A549 (cell line): ENCODE measurements around the gene SHC2. TPM values are rescaled to one million over a fixed set of nuclear protein-coding genes. Genes with fewer than 3 reads are reported as not detected.

ENCODE experiments used
- ATAC-seq, 2 experiments: fragments of 200-7000 bp in 1 of 2; fragments of >200 bp in 1 of 2; cut with Nextera tagmentation in 1 of 2; cut with Tn5 transposase in 1 of 2; 3 replicates each; pipeline versions ENCODE4 v1.8.0 to v1.9.1; 2018 to 2020; ENCODE audit warnings: mild to moderate bottlenecking in 1 of 2, moderate library complexity in 1 of 2
- CTCF ChIA-PET: fragments of 300-600 bp; sonication (Branson Sonifier 250); formaldehyde crosslinking; extraction: SDS; loops from one replicate; lab custom pipeline; 2021; ENCODE audit warnings: antibody characterized with exemption, inconsistent platforms; lab: Yijun Ruan, JAX
- POLR2A ChIA-PET: fragments of 350-600 bp; formaldehyde crosslinking; extraction: SDS; loops from one replicate; lab custom pipeline; 2021; ENCODE audit warnings: antibody characterized with exemption, inconsistent platforms; lab: Yijun Ruan, JAX
- DNase-seq, 2 experiments: peaks; one replicate each; pipeline versions ENCODE4 v3.0.0 to v3.0.0-alpha.2; 2011 to 2016; ENCODE audit warnings: low read depth in 1 of 2, low spot score in 1 of 2
- FAIRE-seq: peaks from 2 replicates; lab custom pipeline; 2011; peaks lifted over from hg19 to GRCh38; lab: Jason Lieb, UNC
- H3K27ac ChIP-seq, 2 experiments: fragments of >200 bp; sonication (Bioruptor Twin); formaldehyde crosslinking; 3 replicates each; pipeline ENCODE4 v1.5.1; 2016 to 2017
- H3K4me1 ChIP-seq: fragments of >200 bp; sonication (Bioruptor Twin); formaldehyde crosslinking; 3 replicates; pipeline ENCODE4 v1.6.1; 2016
- H3K4me2 ChIP-seq: fragments of >200 bp; sonication (Bioruptor Twin); formaldehyde crosslinking; 3 replicates; pipeline ENCODE4 v1.6.1; 2016
- H3K4me3 ChIP-seq: fragments of >200 bp; sonication (Bioruptor Twin); formaldehyde crosslinking; 3 replicates; pipeline ENCODE4 v1.5.1; 2016
- H3K9me3 ChIP-seq: fragments of >200 bp; sonication (Bioruptor Twin); formaldehyde crosslinking; 3 replicates; pipeline ENCODE4 v1.6.1; 2016
- CBX8 ChIP-seq: fragments of 200-600 bp; sonication (generic); IDR thresholded peaks from 2 replicates; pipeline ENCODE4 v1.6.1; 2016
- CHD2 ChIP-seq: fragments of 150-350 bp; IDR thresholded peaks from 2 replicates; pipeline ENCODE4 v1.6.1; 2014; ENCODE audit warnings: low read length; ENCODE audit not compliant: partially characterized antibody
- EP300 ChIP-seq, 2 experiments: fragments of >200 bp; sonication (Bioruptor Twin); formaldehyde crosslinking; IDR thresholded peaks; 2 replicates in 1 of 2; 3 replicates in 1 of 2; pipeline ENCODE4 v1.6.1; 2016 to 2017
- GATA3 ChIP-seq: IDR thresholded peaks from 2 replicates; pipeline ENCODE4 v1.6.1; 2012; ENCODE audit warnings: borderline replicate concordance
- HDAC2 ChIP-seq: fragments of 200-600 bp; sonication (generic); IDR thresholded peaks from 2 replicates; pipeline ENCODE4 v1.6.1; 2016
- HOXB5 ChIP-seq: fragments of 250-450 bp; sonication (Bioruptor Pico); IDR thresholded peaks from 2 replicates; pipeline ENCODE4 v1.5.0; 2020; ENCODE audit warnings: mild to moderate bottlenecking, moderate library complexity
- JUNB ChIP-seq: fragments of >200 bp; sonication (Bioruptor Twin); formaldehyde crosslinking; IDR thresholded peaks from 2 replicates; pipeline ENCODE4 v1.6.1; 2016
- KDM1A ChIP-seq: fragments of 200-600 bp; sonication (generic); IDR thresholded peaks from 2 replicates; pipeline ENCODE4 v1.6.1; 2016; ENCODE audit warnings: low read depth, mild to moderate bottlenecking
- KDM5A ChIP-seq: fragments of 200-600 bp; sonication (generic); IDR thresholded peaks from 2 replicates; pipeline ENCODE4 v1.6.1; 2016; ENCODE audit warnings: antibody characterized with exemption, mild to moderate bottlenecking
- MAFK ChIP-seq: fragments of 450-650 bp; IDR thresholded peaks from 2 replicates; pipeline ENCODE4 v1.6.1; 2014; ENCODE audit not compliant: partially characterized antibody
- MAZ ChIP-seq: fragments of 150-350 bp; IDR thresholded peaks from 2 replicates; pipeline ENCODE4 v1.6.1; 2014; ENCODE audit warnings: antibody characterized with exemption, low read depth, low read length, borderline replicate concordance
- NPAS2 ChIP-seq: fragments of 250-450 bp; sonication (Bioruptor Pico); IDR thresholded peaks from 2 replicates; pipeline ENCODE4 v1.8.0; 2022; ENCODE audit warnings: mild to moderate bottlenecking, moderate library complexity, borderline replicate concordance
- POLR2AphosphoS2 ChIP-seq: conservative IDR thresholded peaks from 2 replicates; pipeline ENCODE4 v1.6.1; 2012; ENCODE audit warnings: low read length, improper control_type of control experiment, inconsistent platforms
- SREBF2 ChIP-seq: fragments of 450-650 bp; IDR thresholded peaks from 2 replicates; pipeline ENCODE4 v1.6.1; 2014; ENCODE audit warnings: mild to moderate bottlenecking, moderate library complexity
- TP53 ChIP-seq: fragments of 250-450 bp; sonication (Bioruptor Pico); IDR thresholded peaks from 2 replicates; pipeline ENCODE4 v1.5.0; 2021; ENCODE audit warnings: mild to moderate bottlenecking, moderate library complexity
- ZC3H11A ChIP-seq: fragments of 450-650 bp; IDR thresholded peaks from 2 replicates; pipeline ENCODE4 v1.6.1; 2014; ENCODE audit warnings: antibody characterized with exemption, mild to moderate bottlenecking
- ZFP36 ChIP-seq: fragments of 450-650 bp; IDR thresholded peaks from 2 replicates; pipeline ENCODE4 v1.6.1; 2014; ENCODE audit warnings: borderline replicate concordance; ENCODE audit not compliant: partially characterized antibody
- ZNF302 ChIP-seq: fragments of 250-450 bp; sonication (Bioruptor Pico); IDR thresholded peaks from 2 replicates; pipeline ENCODE4 v1.9.0; 2021; ENCODE audit warnings: inconsistent platforms, mild to moderate bottlenecking, moderate library complexity
- ZSCAN20 ChIP-seq: fragments of 250-450 bp; sonication (Bioruptor Pico); IDR thresholded peaks from 2 replicates; pipeline ENCODE4 v1.8.0; 2022; ENCODE audit warnings: mild to moderate bottlenecking, moderate library complexity
- WGBS: methylation state at CpG from one replicate; pipeline ENCODE4 v1.1.6; 2017; ENCODE audit errors: missing lambda C conversion rate; 5-methylcytosine and 5-hydroxymethylcytosine counted together
- polyA plus RNA-seq, 4 experiments: library from polyadenylated mRNA; depleted of rRNA in 3 of 4; stranded (reverse); fragments of >200 nt; fragmentation: RNase III in 1 of 4; extraction: RNeasy Plus Mini Kit Qiagen cat#74134 plus additional on column Dnase treatment in 1 of 4; gene quantifications; 2 replicates in 3 of 4; 3 replicates in 1 of 4; pipeline ENCODE4 v1.2.3, GENCODE V29; 2011 to 2017
- TF ChIP-seq, protein P1 (sequence below): fragments of 200-600 bp; sonication (generic); IDR thresholded peaks from 2 replicates; pipeline ENCODE4 v1.6.1; 2016; ENCODE audit warnings: antibody characterized with exemption, mild to moderate bottlenecking, moderate library complexity
- TF ChIP-seq, protein P2 (sequence below): fragments of >200 bp; sonication (Bioruptor Twin); formaldehyde crosslinking; IDR thresholded peaks from 3 replicates; pipeline ENCODE4 v1.5.1; 2016
- TF ChIP-seq, protein P3 (sequence below): IDR thresholded peaks from 2 replicates; pipeline ENCODE4 v1.6.1; 2012; ENCODE audit warnings: low read depth, borderline replicate concordance
- TF ChIP-seq, protein P4 (sequence below): fragments of >200 bp; sonication (Bioruptor Twin); formaldehyde crosslinking; IDR thresholded peaks from 2 replicates; pipeline ENCODE4 v1.6.1; 2016

Gene SHC2
- polyA plus RNA-seq, 2 of the 4 experiments (the other 2 are of a cell fraction): 0.36 to 0.58 TPM

DNA sequence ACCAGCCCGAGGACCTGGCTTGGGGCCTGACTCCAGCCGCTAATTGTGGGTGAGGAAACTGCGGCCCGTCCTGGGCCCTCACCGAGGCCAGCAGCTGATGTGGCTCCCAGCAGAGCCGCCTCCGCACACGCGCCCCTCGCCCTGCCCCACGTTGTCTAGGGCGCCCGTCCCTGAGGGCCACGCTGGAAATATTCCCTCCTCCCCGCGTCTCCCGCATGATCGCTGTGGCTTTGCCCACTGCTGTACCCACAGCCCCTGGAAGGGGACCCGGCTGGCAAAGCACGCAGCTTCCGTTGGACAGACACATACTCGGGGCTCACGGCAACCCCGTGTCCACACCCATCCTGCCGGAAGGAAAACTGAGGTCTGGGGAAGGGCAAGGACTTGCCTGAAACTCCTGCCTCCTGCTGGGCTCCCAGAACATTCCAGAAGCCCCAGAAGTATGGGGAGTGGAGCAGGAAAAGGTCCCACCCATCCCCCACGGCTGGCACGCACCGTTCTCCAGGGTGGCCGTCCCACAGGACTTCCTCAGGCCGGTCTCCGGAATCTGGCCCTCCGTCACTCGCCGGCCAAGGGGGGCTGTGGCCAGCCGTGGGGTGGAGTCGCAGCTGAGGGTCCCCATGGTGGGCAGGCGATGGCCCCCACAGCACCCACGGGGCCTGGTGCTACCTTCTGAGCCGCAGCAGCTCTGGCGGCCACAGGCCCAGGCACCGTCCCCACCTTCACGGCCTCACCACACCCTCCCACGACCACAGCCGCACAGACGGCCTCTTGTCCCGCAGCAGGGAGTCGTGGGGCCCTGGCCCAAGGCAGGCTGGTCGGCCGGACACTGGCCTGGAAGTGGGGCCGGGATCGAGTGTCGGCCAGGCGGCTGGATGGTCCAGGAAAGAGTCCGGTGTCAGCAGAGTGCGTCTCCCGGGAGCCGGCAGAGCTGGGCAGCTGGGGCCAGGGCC, 13.6 kb upstream of the SHC2 start (continued):
- TF ChIP-seq POLR2AphosphoS2 (no peak), SREBF2 (no peak), NPAS2 (CRISPR knock-in tag) (no peak), EP300 (IDR thresholded peaks at IDR 0.05) (no peak)

DNA sequence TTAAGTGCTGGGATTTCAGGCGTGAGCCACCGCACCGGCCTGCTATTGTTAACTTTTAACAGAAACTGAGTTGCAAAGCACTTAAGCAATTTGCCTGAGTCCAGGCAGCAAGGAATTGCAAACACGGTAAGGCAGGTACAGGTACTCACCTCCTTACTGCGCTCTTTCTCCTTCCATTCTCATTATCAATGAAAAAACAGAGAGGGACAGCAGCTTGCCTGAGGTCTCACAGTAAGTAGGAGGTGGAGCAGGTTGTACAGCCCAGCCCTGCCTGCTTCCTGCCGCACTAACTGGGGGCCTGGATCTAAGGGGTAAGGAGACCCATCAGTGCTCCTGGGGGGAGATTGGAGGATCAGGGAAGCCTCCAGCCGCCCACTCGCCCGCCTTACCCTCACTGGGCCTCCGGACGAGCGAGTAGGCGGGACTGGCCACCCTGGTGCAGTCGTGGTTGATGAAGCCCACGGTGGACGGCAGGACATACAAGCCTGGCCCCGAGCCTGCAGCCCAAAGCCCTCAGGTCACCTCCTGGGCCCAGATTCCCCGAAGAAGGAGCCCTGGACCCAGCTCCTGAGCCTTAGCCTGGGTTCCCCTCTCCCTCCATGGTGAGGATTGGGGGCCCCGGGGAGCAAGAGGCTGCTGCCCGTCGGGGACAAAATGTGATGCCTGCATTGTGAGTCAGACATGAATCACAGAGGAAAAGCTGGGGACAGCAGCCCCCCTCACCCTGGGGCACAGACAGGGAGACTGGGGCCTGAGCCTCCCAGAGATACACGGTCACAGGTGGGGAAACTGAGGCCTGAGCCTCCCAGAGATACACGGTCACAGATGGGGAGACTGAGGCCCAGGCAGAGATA, 11.4 kb upstream of the SHC2 start:
- H3K4me3 ChIP-seq: no peak overlapping the region
- no peaks in the 10 kb centered on the region for H3K4me1 ChIP-seq
- H3K4me2 ChIP-seq: no peak overlapping the region
- no peak for TF ChIP-seq ZNF302 (CRISPR knock-in tag)
- H3K27ac ChIP-seq: no peak overlapping the region
- DNase-seq: no peak
- FAIRE-seq: no peak
- WGBS: 65% methylated on average over 16 of the region's 23 CpGs
- ChIA-PET CTCF (no interaction called here), POLR2A (no interaction called here)
- peak; percentile 15 to 34; a peak in 4 of 6 replicates for ATAC-seq
- no peaks in the 10 kb centered on the region for H3K9me3 ChIP-seq

DNA sequence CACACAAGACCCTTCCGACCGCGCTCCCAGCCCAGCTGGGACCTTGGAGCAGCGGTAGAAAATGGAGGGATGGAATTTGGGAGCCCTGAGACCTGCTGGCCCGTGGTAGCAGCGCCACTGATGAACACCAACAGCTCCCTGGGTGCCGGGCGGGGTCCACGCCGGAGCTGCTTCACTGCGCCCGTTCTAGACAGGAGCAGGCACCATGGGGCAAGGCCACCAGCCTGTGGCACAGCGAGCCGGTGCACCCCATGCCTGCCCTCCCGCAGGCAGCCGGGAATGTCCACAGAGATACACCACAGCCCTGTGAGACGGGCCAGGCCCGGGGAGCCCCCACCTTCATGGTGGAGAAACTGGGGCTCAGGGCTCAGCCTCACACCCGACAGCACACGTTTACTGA, 9.9 kb upstream of the SHC2 start:
- ATAC-seq (no peak), DNase-seq (no peak), FAIRE-seq (no peak)
- POLR2A ChIA-PET: interaction anchor here (0.7 kb wide), 1 partner anchor 61 kb away, joined by 7 read pairs; no protein-coding TSS in a partner anchor
- Histone ChIP-seq H3K27ac (no peak overlapping the region), H3K4me1 (no peaks in the 10 kb centered on the region), H3K4me2 (no peak overlapping the region), H3K9me3 (no peaks in the 10 kb centered on the region), H3K4me3 (no peak overlapping the region)
- 78% methylated on average over 14 of the region's 20 CpGs for WGBS
- TF ChIP-seq TP53 (CRISPR knock-in tag): no peak
- CTCF ChIA-PET: interaction anchor here (1.7 kb wide), 1 partner anchor 9 kb away, joined by 4 read pairs; no protein-coding TSS in a partner anchor

DNA sequence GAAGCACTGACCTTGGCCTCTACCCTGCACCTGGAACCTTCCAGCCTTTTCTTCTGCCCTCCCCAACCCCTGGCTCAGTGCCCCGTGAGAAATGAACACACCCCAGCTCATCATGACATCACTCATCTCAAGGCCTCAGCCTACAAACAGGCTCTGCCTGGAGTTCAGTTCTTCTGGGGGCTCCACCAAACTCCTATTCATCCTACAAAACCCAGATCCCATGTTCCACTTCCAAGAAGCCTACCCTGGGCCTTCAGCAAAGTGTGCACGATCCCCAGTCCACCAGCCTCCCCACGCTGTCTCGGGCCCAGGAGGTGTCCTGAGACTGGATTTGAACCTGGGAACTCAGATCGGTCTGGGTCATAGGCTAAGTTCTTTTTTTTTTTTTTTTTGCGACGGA, 9.0 kb upstream of the SHC2 start:
- no peak for DNase-seq
- no peak for FAIRE-seq
- H3K4me2 ChIP-seq: no peak overlapping the region
- ATAC-seq: no peak
- no peak for TF ChIP-seq JUNB
- no peak for TF ChIP-seq KDM5A
- no peak for TF ChIP-seq ZSCAN20 (CRISPR knock-in tag)
- TF ChIP-seq, protein P1, sequence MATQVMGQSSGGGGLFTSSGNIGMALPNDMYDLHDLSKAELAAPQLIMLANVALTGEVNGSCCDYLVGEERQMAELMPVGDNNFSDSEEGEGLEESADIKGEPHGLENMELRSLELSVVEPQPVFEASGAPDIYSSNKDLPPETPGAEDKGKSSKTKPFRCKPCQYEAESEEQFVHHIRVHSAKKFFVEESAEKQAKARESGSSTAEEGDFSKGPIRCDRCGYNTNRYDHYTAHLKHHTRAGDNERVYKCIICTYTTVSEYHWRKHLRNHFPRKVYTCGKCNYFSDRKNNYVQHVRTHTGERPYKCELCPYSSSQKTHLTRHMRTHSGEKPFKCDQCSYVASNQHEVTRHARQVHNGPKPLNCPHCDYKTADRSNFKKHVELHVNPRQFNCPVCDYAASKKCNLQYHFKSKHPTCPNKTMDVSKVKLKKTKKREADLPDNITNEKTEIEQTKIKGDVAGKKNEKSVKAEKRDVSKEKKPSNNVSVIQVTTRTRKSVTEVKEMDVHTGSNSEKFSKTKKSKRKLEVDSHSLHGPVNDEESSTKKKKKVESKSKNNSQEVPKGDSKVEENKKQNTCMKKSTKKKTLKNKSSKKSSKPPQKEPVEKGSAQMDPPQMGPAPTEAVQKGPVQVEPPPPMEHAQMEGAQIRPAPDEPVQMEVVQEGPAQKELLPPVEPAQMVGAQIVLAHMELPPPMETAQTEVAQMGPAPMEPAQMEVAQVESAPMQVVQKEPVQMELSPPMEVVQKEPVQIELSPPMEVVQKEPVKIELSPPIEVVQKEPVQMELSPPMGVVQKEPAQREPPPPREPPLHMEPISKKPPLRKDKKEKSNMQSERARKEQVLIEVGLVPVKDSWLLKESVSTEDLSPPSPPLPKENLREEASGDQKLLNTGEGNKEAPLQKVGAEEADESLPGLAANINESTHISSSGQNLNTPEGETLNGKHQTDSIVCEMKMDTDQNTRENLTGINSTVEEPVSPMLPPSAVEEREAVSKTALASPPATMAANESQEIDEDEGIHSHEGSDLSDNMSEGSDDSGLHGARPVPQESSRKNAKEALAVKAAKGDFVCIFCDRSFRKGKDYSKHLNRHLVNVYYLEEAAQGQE: no peak
- TF ChIP-seq ZFP36: no peak
- TF ChIP-seq, protein P2, sequence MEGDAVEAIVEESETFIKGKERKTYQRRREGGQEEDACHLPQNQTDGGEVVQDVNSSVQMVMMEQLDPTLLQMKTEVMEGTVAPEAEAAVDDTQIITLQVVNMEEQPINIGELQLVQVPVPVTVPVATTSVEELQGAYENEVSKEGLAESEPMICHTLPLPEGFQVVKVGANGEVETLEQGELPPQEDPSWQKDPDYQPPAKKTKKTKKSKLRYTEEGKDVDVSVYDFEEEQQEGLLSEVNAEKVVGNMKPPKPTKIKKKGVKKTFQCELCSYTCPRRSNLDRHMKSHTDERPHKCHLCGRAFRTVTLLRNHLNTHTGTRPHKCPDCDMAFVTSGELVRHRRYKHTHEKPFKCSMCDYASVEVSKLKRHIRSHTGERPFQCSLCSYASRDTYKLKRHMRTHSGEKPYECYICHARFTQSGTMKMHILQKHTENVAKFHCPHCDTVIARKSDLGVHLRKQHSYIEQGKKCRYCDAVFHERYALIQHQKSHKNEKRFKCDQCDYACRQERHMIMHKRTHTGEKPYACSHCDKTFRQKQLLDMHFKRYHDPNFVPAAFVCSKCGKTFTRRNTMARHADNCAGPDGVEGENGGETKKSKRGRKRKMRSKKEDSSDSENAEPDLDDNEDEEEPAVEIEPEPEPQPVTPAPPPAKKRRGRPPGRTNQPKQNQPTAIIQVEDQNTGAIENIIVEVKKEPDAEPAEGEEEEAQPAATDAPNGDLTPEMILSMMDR: no peak
- TF ChIP-seq, protein P3, sequence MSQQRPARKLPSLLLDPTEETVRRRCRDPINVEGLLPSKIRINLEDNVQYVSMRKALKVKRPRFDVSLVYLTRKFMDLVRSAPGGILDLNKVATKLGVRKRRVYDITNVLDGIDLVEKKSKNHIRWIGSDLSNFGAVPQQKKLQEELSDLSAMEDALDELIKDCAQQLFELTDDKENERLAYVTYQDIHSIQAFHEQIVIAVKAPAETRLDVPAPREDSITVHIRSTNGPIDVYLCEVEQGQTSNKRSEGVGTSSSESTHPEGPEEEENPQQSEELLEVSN: no peak
- TF ChIP-seq CHD2: no peak
- no peak for TF ChIP-seq HDAC2
- no peak for TF ChIP-seq KDM1A
- TF ChIP-seq, protein P4, sequence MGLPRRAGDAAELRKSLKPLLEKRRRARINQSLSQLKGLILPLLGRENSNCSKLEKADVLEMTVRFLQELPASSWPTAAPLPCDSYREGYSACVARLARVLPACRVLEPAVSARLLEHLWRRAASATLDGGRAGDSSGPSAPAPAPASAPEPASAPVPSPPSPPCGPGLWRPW: no peak
- no peak for TF ChIP-seq MAFK
- TF ChIP-seq HOXB5 (CRISPR knock-in tag): no peak
- no peak for TF ChIP-seq CBX8
- TF ChIP-seq MAZ: no peak
- TF ChIP-seq ZC3H11A: no peak
- TF ChIP-seq GATA3: no peak
- TF ChIP-seq, all 56 proteins: peak for 0
- WGBS: 59% methylated on average over 7 of the region's 7 CpGs
- ChIA-PET POLR2A (interaction anchor here (0.7 kb wide), 1 partner anchor 62 kb away, joined by 7 read pairs; no protein-coding TSS in a partner anchor), CTCF (no interaction called here)
- H3K4me3 ChIP-seq: no peak overlapping the region
- H3K9me3 ChIP-seq: no peaks in the 10 kb centered on the region
- H3K27ac ChIP-seq: no peak overlapping the region
- H3K4me1 ChIP-seq: no peaks in the 10 kb centered on the region
